Measurements from ENCODE around the gene FAM83C. TPM values are rescaled to one million over a fixed set of nuclear protein-coding genes. Genes with fewer than 3 reads are reported as not detected.

The FAM83C gene
- total and polyA plus RNA-seq, 10 of the 15 experiments (the other 5 are each of a cell fraction or from before 2014, with no cell fraction given) = not detected

DNA sequence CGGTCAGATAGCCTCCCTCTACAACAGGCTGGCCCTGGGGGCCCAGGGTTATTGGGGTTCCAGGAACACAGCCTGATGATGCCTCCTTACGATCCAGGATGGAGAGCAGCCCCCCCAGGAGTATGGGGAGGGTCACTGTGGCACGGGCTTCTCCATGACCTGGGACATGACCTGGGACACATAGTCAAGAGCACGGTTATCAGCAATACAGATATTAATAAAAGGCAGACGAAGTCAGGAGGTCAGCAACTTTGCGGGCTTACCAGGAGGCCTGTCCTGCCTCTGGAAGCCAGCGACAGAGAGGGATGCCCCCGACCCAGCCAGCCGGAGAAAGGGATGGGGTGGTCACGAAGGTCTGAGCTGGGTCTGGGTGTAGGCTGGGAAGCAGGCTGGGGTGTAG is 15.1 kb downstream of the FAM83C start:
- SMC1A ChIA-PET (ENCODE audit: uncharacterized antibody, unreplicated experiment) = no interaction called here
- TF ChIP-seq, protein P1, sequence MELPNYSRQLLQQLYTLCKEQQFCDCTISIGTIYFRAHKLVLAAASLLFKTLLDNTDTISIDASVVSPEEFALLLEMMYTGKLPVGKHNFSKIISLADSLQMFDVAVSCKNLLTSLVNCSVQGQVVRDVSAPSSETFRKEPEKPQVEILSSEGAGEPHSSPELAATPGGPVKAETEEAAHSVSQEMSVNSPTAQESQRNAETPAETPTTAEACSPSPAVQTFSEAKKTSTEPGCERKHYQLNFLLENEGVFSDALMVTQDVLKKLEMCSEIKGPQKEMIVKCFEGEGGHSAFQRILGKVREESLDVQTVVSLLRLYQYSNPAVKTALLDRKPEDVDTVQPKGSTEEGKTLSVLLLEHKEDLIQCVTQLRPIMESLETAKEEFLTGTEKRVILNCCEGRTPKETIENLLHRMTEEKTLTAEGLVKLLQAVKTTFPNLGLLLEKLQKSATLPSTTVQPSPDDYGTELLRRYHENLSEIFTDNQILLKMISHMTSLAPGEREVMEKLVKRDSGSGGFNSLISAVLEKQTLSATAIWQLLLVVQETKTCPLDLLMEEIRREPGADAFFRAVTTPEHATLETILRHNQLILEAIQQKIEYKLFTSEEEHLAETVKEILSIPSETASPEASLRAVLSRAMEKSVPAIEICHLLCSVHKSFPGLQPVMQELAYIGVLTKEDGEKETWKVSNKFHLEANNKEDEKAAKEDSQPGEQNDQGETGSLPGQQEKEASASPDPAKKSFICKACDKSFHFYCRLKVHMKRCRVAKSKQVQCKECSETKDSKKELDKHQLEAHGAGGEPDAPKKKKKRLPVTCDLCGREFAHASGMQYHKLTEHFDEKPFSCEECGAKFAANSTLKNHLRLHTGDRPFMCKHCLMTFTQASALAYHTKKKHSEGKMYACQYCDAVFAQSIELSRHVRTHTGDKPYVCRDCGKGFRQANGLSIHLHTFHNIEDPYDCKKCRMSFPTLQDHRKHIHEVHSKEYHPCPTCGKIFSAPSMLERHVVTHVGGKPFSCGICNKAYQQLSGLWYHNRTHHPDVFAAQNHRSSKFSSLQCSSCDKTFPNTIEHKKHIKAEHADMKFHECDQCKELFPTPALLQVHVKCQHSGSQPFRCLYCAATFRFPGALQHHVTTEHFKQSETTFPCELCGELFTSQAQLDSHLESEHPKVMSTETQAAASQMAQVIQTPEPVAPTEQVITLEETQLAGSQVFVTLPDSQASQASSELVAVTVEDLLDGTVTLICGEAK (IDR thresholded peaks at IDR 0.05; ENCODE audit: borderline replicate concordance) = peak; percentile 31; the same call in 1 of the 2 replicates
- TF ChIP-seq SMAD1 (IDR thresholded peaks at IDR 0.05; ENCODE audit: low read depth, partially characterized antibody) (peak; percentile 20), NR2F1 (conservative IDR thresholded peaks at IDR 0.05) (0 out of 2 replicates have a peak, but pooled peaks have one; percentile 37), ETV6 (conservative IDR thresholded peaks at IDR 0.05 in 1 of 2, IDR thresholded peaks at IDR 0.05 in 1 of 2; ENCODE audit: borderline replicate concordance in 1 of 2, low read depth in 1 of 2) (no peak), HDGF (IDR thresholded peaks at IDR 0.05) (peak; percentile 43; the same call in 1 of the 2 replicates), PML (IDR thresholded peaks at IDR 0.05; ENCODE audit: low read length) (no peak), SUZ12 (IDR thresholded peaks at IDR 0.05; ENCODE audit: unreplicated experiment) (no peak)
- TF ChIP-seq, protein P2, sequence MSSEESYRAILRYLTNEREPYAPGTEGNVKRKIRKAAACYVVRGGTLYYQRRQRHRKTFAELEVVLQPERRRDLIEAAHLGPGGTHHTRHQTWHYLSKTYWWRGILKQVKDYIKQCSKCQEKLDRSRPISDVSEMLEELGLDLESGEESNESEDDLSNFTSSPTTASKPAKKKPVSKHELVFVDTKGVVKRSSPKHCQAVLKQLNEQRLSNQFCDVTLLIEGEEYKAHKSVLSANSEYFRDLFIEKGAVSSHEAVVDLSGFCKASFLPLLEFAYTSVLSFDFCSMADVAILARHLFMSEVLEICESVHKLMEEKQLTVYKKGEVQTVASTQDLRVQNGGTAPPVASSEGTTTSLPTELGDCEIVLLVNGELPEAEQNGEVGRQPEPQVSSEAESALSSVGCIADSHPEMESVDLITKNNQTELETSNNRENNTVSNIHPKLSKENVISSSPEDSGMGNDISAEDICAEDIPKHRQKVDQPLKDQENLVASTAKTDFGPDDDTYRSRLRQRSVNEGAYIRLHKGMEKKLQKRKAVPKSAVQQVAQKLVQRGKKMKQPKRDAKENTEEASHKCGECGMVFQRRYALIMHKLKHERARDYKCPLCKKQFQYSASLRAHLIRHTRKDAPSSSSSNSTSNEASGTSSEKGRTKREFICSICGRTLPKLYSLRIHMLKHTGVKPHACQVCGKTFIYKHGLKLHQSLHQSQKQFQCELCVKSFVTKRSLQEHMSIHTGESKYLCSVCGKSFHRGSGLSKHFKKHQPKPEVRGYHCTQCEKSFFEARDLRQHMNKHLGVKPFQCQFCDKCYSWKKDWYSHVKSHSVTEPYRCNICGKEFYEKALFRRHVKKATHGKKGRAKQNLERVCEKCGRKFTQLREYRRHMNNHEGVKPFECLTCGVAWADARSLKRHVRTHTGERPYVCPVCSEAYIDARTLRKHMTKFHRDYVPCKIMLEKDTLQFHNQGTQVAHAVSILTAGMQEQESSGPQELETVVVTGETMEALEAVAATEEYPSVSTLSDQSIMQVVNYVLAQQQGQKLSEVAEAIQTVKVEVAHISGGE (CRISPR knock-in tag; IDR thresholded peaks at IDR 0.05) = no peak
- TF ChIP-seq, protein P3, sequence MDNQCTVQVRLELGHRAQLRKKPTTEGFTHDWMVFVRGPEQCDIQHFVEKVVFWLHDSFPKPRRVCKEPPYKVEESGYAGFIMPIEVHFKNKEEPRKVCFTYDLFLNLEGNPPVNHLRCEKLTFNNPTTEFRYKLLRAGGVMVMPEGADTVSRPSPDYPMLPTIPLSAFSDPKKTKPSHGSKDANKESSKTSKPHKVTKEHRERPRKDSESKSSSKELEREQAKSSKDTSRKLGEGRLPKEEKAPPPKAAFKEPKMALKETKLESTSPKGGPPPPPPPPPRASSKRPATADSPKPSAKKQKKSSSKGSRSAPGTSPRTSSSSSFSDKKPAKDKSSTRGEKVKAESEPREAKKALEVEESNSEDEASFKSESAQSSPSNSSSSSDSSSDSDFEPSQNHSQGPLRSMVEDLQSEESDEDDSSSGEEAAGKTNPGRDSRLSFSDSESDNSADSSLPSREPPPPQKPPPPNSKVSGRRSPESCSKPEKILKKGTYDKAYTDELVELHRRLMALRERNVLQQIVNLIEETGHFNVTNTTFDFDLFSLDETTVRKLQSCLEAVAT (IDR thresholded peaks at IDR 0.05) = 0 out of 2 replicates have a peak, but pooled peaks have one; percentile 27
- peak overlapping the region; percentile 72 for H3K9ac ChIP-seq (ENCODE audit: control insufficient read depth, insufficient read depth, low read length)
- peak overlapping the region; percentile 70 for H3K27ac ChIP-seq (ENCODE audit: control insufficient read depth, insufficient read depth)
- peak overlapping the region; percentile 93 for H3K4me3 ChIP-seq
- H3K4me1 ChIP-seq (ENCODE audit: control insufficient read depth, insufficient read depth, low read length) = peaks cover 9% of the 10 kb centered on the region
- CTCF ChIA-PET = interaction anchor here (1.0 to 1.6 kb wide), 4 partner anchors 10 to 132 kb away, joined by 3 to 8 read pairs (median 4); no protein-coding TSS in a partner anchor
- POLR2A ChIA-PET = interaction anchor here (1.0 to 1.4 kb wide), 2 partner anchors 130 to 401 kb away, joined by 4 to 8 read pairs; partner anchors contain the start of genes ACSS2 and EDEM2
- H3K9me3 ChIP-seq (replicated peaks; ENCODE audit: control insufficient read depth, insufficient read depth, low read length) = no peaks in the 10 kb centered on the region
- intact Hi-C loops (cut with micrococcal nuclease; ENCODE audit: unreplicated experiment) = loop anchor here (5.0 kb wide), 1 partner anchor 450 kb away; the partner anchor contains the start of gene NCOA6
- no peak overlapping the region for H2AFZ ChIP-seq (ENCODE audit: control insufficient read depth, low read depth, low read length)
- H4K20me1 ChIP-seq (ENCODE audit: control insufficient read depth, insufficient read depth) = peaks cover 6% of the 10 kb centered on the region; the same call in 1 of the 2 replicates
- RAD21 ChIA-PET (ENCODE audit: unreplicated experiment) = interaction anchor here (0.5 to 1.7 kb wide), 2 partner anchors 181 to 1030 kb away, joined by 3 to 6 read pairs; no protein-coding TSS in a partner anchor
- H3K36me3 ChIP-seq (ENCODE audit: control insufficient read depth in 2 of 2, insufficient read depth in 2 of 2, low read length in 1 of 2) = peaks cover 11 to 25% of the 10 kb centered on the region in 2 experiments
- no TSS peak for BruUV-seq (replicated peaks)
- in situ Hi-C loops (cut with MboI) = no loop called here
- H3K4me2 ChIP-seq (ENCODE audit: control insufficient read depth, insufficient read depth) = peak overlapping the region; percentile 94
- ATAC-seq (no peak), FAIRE-seq (no peak), DNase-seq (ENCODE audit: low read depth, low spot score) (no peak)
- H3K27me3 ChIP-seq (replicated peaks in 1 of 2; ENCODE audit: control insufficient read depth in 2 of 2, insufficient read depth in 2 of 2, low read length in 1 of 2) = no peaks in the 10 kb centered on the region
- peaks cover 14% of the 10 kb centered on the region for H3K79me2 ChIP-seq (ENCODE audit: control insufficient read depth, insufficient read depth, low read length)
- whole genome bisulfite sequencing (ENCODE audit: insufficient coverage, insufficient replicate concordance, low lambda C conversion rate, missing lambda C conversion rate) = 11% methylated on average over 10 of the region's 10 CpGs
